ENCODE measurements around the gene IQSEC1. TPM values are rescaled to one million over a fixed set of nuclear protein-coding genes. Genes with fewer than 3 reads are reported as not detected.

The IQSEC1 gene
- total RNA-seq, 1 experiment from 2014 or later = 13.3 TPM

- Mint-ChIP-seq H3K4me1 (ENCODE audit: low read depth, unreplicated experiment) (peaks cover 9% of the 10 kb centered on the region), H3K9me3 (ENCODE audit: low read depth, unreplicated experiment) (no peaks in the 10 kb centered on the region), H3K36me3 (ENCODE audit: insufficient read depth, unreplicated experiment) (peaks cover 6% of the 10 kb centered on the region), H3K27me3 (ENCODE audit: unreplicated experiment) (peaks cover 28% of the 10 kb centered on the region), H3K27ac (ENCODE audit: unreplicated experiment) (no peak overlapping the region), H3K4me3 (ENCODE audit: low read depth, unreplicated experiment) (no peak overlapping the region)
- CTCF ChIA-PET = no interaction called here
- BruUV-seq (replicated peaks) = no TSS peak
- no peak for DNase-seq
- no peak for TF ChIP-seq CTCF (IDR thresholded peaks at IDR 0.05; ENCODE audit: unreplicated experiment)
- intact Hi-C loops (cut with micrococcal nuclease; ENCODE audit: unreplicated experiment) = no loop called here
Measured at GRCh38 chr3:12896063-12896985, 176.9 kb downstream of the IQSEC1 start.

GRCh38 chr3:12895391-12896062, 177.7 kb downstream of the IQSEC1 start:
- Mint-ChIP-seq H3K27ac (ENCODE audit: unreplicated experiment) (no peak overlapping the region), H3K4me3 (ENCODE audit: low read depth, unreplicated experiment) (no peak overlapping the region), H3K9me3 (ENCODE audit: low read depth, unreplicated experiment) (no peaks in the 10 kb centered on the region), H3K36me3 (ENCODE audit: insufficient read depth, unreplicated experiment) (peaks cover 6% of the 10 kb centered on the region), H3K4me1 (ENCODE audit: low read depth, unreplicated experiment) (peaks cover 9% of the 10 kb centered on the region), H3K27me3 (ENCODE audit: unreplicated experiment) (peaks cover 36% of the 10 kb centered on the region)
- intact Hi-C loops (cut with micrococcal nuclease; ENCODE audit: unreplicated experiment) = no loop called here
- TF ChIP-seq CTCF (IDR thresholded peaks at IDR 0.05; ENCODE audit: unreplicated experiment) = no peak
- CTCF ChIA-PET = no interaction called here
- no TSS peak for BruUV-seq (replicated peaks)
- no peak for DNase-seq

- CTCF ChIA-PET = no interaction called here
- BruUV-seq (replicated peaks) = no TSS peak
- no peak for TF ChIP-seq CTCF (IDR thresholded peaks at IDR 0.05; ENCODE audit: unreplicated experiment)
- H3K27me3 Mint-ChIP-seq (ENCODE audit: unreplicated experiment) = peaks cover 45% of the 10 kb centered on the region
- DNase-seq = no peak
- H3K9me3 Mint-ChIP-seq (ENCODE audit: low read depth, unreplicated experiment) = no peaks in the 10 kb centered on the region
- intact Hi-C loops (cut with micrococcal nuclease; ENCODE audit: unreplicated experiment) = loop anchor here (5.0 kb wide), 3 partner anchors 72 to 757 kb away; no protein-coding TSS in a partner anchor
- H3K4me1 Mint-ChIP-seq (ENCODE audit: low read depth, unreplicated experiment) = peaks cover 9% of the 10 kb centered on the region
- H3K4me3 Mint-ChIP-seq (ENCODE audit: low read depth, unreplicated experiment) = no peak overlapping the region
- peaks cover 6% of the 10 kb centered on the region for H3K36me3 Mint-ChIP-seq (ENCODE audit: insufficient read depth, unreplicated experiment)
- no peak overlapping the region for H3K27ac Mint-ChIP-seq (ENCODE audit: unreplicated experiment)
Measured at GRCh38 chr3:12894629-12895028, 178.6 kb downstream of the IQSEC1 start.

GRCh38 chr3:12893852-12894251, 179.4 kb downstream of the IQSEC1 start:
- H3K27me3 Mint-ChIP-seq (ENCODE audit: unreplicated experiment) = peaks cover 50% of the 10 kb centered on the region
- intact Hi-C loops (cut with micrococcal nuclease; ENCODE audit: unreplicated experiment) = loop anchor here (5.0 kb wide), 3 partner anchors 72 to 757 kb away; no protein-coding TSS in a partner anchor
- peaks cover 9% of the 10 kb centered on the region for H3K4me1 Mint-ChIP-seq (ENCODE audit: low read depth, unreplicated experiment)
- H3K27ac Mint-ChIP-seq (ENCODE audit: unreplicated experiment) = no peak overlapping the region
- DNase-seq = no peak
- CTCF ChIA-PET = no interaction called here
- no peak overlapping the region for H3K4me3 Mint-ChIP-seq (ENCODE audit: low read depth, unreplicated experiment)
- no peak for TF ChIP-seq CTCF (IDR thresholded peaks at IDR 0.05; ENCODE audit: unreplicated experiment)
- no TSS peak for BruUV-seq (replicated peaks)
- H3K36me3 Mint-ChIP-seq (ENCODE audit: insufficient read depth, unreplicated experiment) = peaks cover 6% of the 10 kb centered on the region
- H3K9me3 Mint-ChIP-seq (ENCODE audit: low read depth, unreplicated experiment) = no peaks in the 10 kb centered on the region
